ENCODE measurements around the gene GPAT3. TPM values are rescaled to one million over a fixed set of nuclear protein-coding genes. Genes with fewer than 3 reads are reported as not detected.

The GPAT3 gene
- total and polyA plus RNA-seq, 2 of the 8 experiments (the other 6 are each of a cell fraction or from before 2014, with no cell fraction given), result 0.23 to 2.0 TPM

DNA sequence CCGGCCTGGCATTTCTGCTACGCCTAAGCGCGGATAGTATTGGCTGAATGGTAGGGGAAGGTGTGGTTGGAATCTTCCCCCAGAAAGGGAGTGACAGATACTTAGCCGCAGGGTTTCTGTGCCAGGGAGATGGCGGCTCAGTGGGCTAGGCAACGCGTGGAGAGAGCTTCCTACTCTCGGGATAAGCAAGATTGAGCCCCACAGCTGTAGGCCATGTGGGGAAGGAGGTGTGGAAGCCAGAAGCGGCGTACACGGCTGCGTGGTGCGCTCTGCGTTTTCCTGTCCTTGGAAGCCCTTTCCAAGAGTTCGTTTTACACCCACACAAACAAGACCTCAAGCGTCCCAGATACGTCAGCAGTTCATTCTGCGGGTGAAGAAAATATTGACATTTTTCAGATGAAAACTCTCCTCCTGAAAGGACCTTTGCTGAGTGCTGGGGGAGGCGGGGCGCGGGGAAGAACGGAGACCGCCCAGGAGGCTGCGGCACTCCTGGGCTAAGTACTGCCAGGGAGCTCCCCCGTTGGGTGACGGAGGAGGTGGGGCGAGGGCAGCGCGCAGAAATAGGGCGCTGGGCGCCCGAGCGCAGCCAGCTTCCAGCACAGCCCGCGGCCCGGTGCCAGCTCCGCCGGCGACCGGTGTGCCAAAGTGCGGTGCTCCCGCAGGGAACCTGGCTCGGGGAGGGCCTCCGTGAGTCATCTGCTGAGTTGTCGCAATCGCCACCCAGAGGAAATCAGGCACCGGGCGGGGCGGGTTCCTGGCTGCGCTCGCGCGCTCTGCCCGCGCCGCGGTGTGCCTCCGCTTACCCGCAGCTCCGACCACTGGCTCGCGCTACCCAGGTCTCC, at the start of gene GPAT3 (continued):
- TF ChIP-seq CTBP2 (IDR thresholded peaks at IDR 0.05; ENCODE audit: borderline replicate concordance, insufficient read depth, insufficient read length, low read length) (peak; percentile 70), SUZ12 (IDR thresholded peaks at IDR 0.05; ENCODE audit: low read length) (peak; percentile 68), SIX5 (IDR thresholded peaks at IDR 0.05; ENCODE audit: low read depth, low read length) (no peak), PHF8 (conservative IDR thresholded peaks at IDR 0.05; ENCODE audit: low read depth, low read length) (no peak), CEBPB (IDR thresholded peaks at IDR 0.05; ENCODE audit: low read depth, low read length) (peak; percentile 39; the same call in 1 of the 2 replicates), SRF (IDR thresholded peaks at IDR 0.05; ENCODE audit: low read depth, low read length) (no peak)
- TF ChIP-seq, protein P1, sequence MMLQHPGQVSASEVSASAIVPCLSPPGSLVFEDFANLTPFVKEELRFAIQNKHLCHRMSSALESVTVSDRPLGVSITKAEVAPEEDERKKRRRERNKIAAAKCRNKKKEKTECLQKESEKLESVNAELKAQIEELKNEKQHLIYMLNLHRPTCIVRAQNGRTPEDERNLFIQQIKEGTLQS (IDR thresholded peaks at IDR 0.05; ENCODE audit: insufficient read depth, low read depth, low read length), result no peak

All from H1 (cell line).